GM18867 (cell line): ENCODE measurements around the gene CHD2.

Experiments
- ATAC-seq: cut with Tn5 transposase; IDR thresholded peaks from one replicate; pipeline ENCODE4 v1.9.1; 2021; ENCODE audit warnings: mild to moderate bottlenecking, moderate library complexity; ENCODE audit not compliant: unreplicated experiment

Gene CHD2

GRCh38 chr15:93005133-93005532 is 105.0 kb downstream of the CHD2 start:
- ATAC-seq: no peak

- no peak for ATAC-seq
Observed at GRCh38 chr15:93007994-93008393, 107.9 kb downstream of the CHD2 start.

GRCh38 chr15:93012786-93013185 is 112.7 kb downstream of the CHD2 start:
- ATAC-seq: no peak

- no peak for ATAC-seq
Observed at GRCh38 chr15:93017526-93017925, 117.4 kb downstream of the CHD2 start.

GRCh38 chr15:93018574-93018973 is 118.5 kb downstream of the CHD2 start:
- ATAC-seq: no peak

GRCh38 chr15:93019090-93019489 is 119.0 kb downstream of the CHD2 start:
- no peak for ATAC-seq

- ATAC-seq: no peak
Observed at GRCh38 chr15:93019971-93020370, 119.8 kb downstream of the CHD2 start.

GRCh38 chr15:93020976-93021772 is 121.0 kb downstream of the CHD2 start:
- ATAC-seq: peak; percentile 91

GRCh38 chr15:93024293-93024692 is 124.2 kb downstream of the CHD2 start:
- no peak for ATAC-seq

GRCh38 chr15:93024716-93025624 is 124.8 kb downstream of the CHD2 start:
- no peak for ATAC-seq

- ATAC-seq: no peak
Observed at GRCh38 chr15:93025625-93025982, 125.5 kb downstream of the CHD2 start.

- no peak for ATAC-seq
Observed at GRCh38 chr15:93026380-93026817, 126.3 kb downstream of the CHD2 start.

- ATAC-seq: no peak
Observed at GRCh38 chr15:93027413-93027812, 127.3 kb downstream of the CHD2 start.

- no peak for ATAC-seq
Observed at GRCh38 chr15:93028111-93028631, 128.0 kb downstream of the CHD2 start.

GRCh38 chr15:93028632-93029213 is 128.6 kb downstream of the CHD2 start:
- ATAC-seq: no peak

- ATAC-seq: peak; percentile 10
Observed at GRCh38 chr15:93029214-93029835, 129.2 kb downstream of the CHD2 start.

GRCh38 chr15:93029836-93030429 is 129.8 kb downstream of the CHD2 start:
- ATAC-seq: peak; percentile 13

- ATAC-seq: peak; percentile 72
Observed at GRCh38 chr15:93030430-93031102, 130.4 kb downstream of the CHD2 start.

GRCh38 chr15:93031103-93031464 is 131.0 kb downstream of the CHD2 start:
- ATAC-seq: no peak
